ENCODE results near the gene WNK2. TPM values are rescaled to one million over a fixed set of nuclear protein-coding genes. Genes with fewer than 3 reads are reported as not detected.

WNK2 gene
- total RNA-seq, 2 experiments from 2014 or later: 1.7 to 2.8 TPM

GRCh38 chr9:93218161-93218560, 34.2 kb downstream of the WNK2 start:
- ATAC-seq (no peak), DNase-seq (no peak)
- no peak overlapping the region for H3K27ac Mint-ChIP-seq
- intact Hi-C loops (cut with micrococcal nuclease): no loop called here
- no peak for TF ChIP-seq CTCF (IDR thresholded peaks at IDR 0.05)
- POLR2A ChIA-PET: no interaction called here
- no peaks in the 10 kb centered on the region for H3K36me3 Mint-ChIP-seq (ENCODE audit: low read depth)
- H3K9me3 Mint-ChIP-seq: peaks cover 5% of the 10 kb centered on the region
- no peaks in the 10 kb centered on the region for H3K4me1 Mint-ChIP-seq (ENCODE audit: low read depth)
- no peaks in the 10 kb centered on the region for H3K27me3 Mint-ChIP-seq
- CTCF ChIA-PET: no interaction called here
- H3K4me3 Mint-ChIP-seq: no peak overlapping the region

DNA sequence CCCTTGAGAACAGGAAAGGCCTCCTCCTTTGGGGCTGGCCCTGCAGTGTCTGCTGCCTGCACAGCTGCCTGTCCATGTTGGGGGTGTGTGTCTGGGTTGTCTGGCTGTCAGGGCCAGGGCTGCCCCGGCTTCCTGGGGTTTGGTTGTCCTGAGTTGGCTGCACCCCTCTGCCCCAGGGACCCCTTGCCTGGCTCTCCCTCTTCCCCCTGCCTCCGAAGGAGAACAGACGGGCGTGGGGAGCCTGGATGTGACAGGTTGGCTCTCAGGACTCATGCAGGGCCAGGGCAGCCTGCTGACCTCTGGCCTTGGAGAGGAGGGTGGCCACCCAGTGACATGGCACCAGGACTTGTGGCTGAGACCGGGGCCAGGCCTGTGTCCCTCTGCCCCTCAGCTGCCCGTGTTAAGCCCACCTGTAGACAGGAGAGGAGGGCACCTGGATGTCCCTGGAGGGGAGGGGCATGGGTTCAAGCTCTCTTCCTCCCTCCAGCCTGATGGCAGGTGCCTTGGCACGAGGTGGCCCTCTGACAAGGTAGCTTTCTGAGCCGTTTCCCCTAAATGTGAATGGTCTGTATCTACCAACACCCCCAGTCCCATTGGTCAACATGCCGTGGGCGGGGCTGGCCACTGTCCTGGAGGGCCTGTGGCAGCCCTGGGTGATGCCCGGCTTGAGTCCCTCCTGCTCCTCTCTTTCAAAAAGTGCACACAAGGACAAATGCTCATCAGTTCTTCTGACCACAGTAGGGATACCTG, 34.9 kb downstream of the WNK2 start:
- Mint-ChIP-seq H3K27me3 (no peaks in the 10 kb centered on the region), H3K36me3 (ENCODE audit: low read depth) (no peaks in the 10 kb centered on the region), H3K4me1 (ENCODE audit: low read depth) (no peaks in the 10 kb centered on the region), H3K4me3 (no peak overlapping the region), H3K27ac (no peak overlapping the region), H3K9me3 (peaks cover 5% of the 10 kb centered on the region)
- ChIA-PET CTCF (no interaction called here), POLR2A (no interaction called here)
- intact Hi-C loops (cut with micrococcal nuclease): no loop called here
- TF ChIP-seq CTCF (IDR thresholded peaks at IDR 0.05): no peak
- DNase-seq (no peak), ATAC-seq (no peak)

- intact Hi-C loops (cut with micrococcal nuclease): no loop called here
- ChIA-PET POLR2A (no interaction called here), CTCF (no interaction called here)
- peaks cover 5% of the 10 kb centered on the region for H3K9me3 Mint-ChIP-seq
- H3K4me1 Mint-ChIP-seq (ENCODE audit: low read depth): no peaks in the 10 kb centered on the region
- no peak for TF ChIP-seq CTCF (IDR thresholded peaks at IDR 0.05)
- H3K36me3 Mint-ChIP-seq (ENCODE audit: low read depth): no peaks in the 10 kb centered on the region
- H3K27ac Mint-ChIP-seq: no peak overlapping the region
- H3K4me3 Mint-ChIP-seq: no peak overlapping the region
- H3K27me3 Mint-ChIP-seq: no peaks in the 10 kb centered on the region
- no peak for DNase-seq
- no peak for ATAC-seq
Measured at GRCh38 chr9:93219692-93220091, 35.8 kb downstream of the WNK2 start.

DNA sequence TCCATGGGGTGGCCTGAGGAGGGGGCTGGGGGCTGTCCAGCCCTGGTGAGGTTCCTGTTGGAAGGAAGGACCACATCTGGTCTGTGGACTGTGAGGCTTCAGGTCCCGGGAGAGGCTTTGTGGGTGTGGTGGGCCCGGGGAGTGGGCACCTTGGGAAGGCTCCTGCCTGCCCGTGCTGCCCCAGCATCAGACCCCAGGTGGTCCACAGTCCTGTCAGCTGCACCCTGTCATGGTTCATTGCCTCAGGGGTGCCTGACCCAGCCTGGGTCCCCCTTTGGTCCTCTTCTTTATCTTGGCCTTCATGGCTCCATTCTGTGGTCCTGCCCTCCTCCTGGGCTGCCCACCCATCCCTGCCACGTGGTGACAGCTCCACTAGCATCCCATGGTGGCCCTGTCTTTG, 36.7 kb downstream of the WNK2 start:
- CTCF ChIA-PET: no interaction called here
- peaks cover 4% of the 10 kb centered on the region for H3K4me1 Mint-ChIP-seq (ENCODE audit: low read depth)
- POLR2A ChIA-PET: no interaction called here
- H3K27me3 Mint-ChIP-seq: no peaks in the 10 kb centered on the region
- H3K4me3 Mint-ChIP-seq: no peak overlapping the region
- no peak overlapping the region for H3K27ac Mint-ChIP-seq
- DNase-seq (no peak), ATAC-seq (no peak)
- intact Hi-C loops (cut with micrococcal nuclease): no loop called here
- no peak for TF ChIP-seq CTCF (IDR thresholded peaks at IDR 0.05)
- peaks cover 2% of the 10 kb centered on the region for H3K9me3 Mint-ChIP-seq
- H3K36me3 Mint-ChIP-seq (ENCODE audit: low read depth): no peaks in the 10 kb centered on the region

DNA sequence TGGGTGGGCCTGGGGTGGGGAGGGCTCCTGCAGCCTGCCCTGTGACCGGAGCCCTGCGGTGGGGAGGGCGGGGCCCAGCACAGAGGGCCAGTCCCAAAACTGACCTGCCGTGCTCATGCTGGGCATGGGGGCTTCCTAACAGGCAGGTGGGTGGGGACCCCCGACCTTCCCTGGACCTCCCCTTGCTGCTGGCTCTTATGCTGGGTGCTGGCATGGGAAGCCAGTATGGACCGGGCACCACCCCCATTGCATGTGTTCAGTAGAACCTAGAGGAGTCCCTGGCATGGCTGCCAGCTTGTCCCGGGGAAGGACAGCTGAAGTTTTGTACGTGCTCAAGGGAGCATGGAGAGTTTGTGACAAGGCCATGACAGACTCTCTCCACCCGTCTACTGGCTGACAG, 37.1 kb downstream of the WNK2 start:
- ChIA-PET CTCF (no interaction called here), POLR2A (no interaction called here)
- DNase-seq (no peak), ATAC-seq (no peak)
- Mint-ChIP-seq H3K36me3 (ENCODE audit: low read depth) (no peaks in the 10 kb centered on the region), H3K27me3 (no peaks in the 10 kb centered on the region), H3K27ac (no peak overlapping the region), H3K4me1 (ENCODE audit: low read depth) (peaks cover 4% of the 10 kb centered on the region), H3K9me3 (no peaks in the 10 kb centered on the region), H3K4me3 (no peak overlapping the region)
- TF ChIP-seq CTCF (IDR thresholded peaks at IDR 0.05): no peak
- intact Hi-C loops (cut with micrococcal nuclease): no loop called here
